ENCODE data around the gene ADAMTSL2.

Gene ADAMTSL2

GRCh38 chr9:133507246-133507965 lies 27.1 kb upstream of the ADAMTSL2 start:
- Histone ChIP-seq H3K9me3 (ENCODE audit: control insufficient read depth, insufficient read depth, low read length) (no peaks in the 10 kb centered on the region), H3K9ac (ENCODE audit: low read depth, low read length) (no peak overlapping the region)

GRCh38 chr9:133508046-133508445 lies 26.5 kb upstream of the ADAMTSL2 start:
- H3K9ac ChIP-seq (ENCODE audit: low read depth, low read length): no peak overlapping the region
- H3K9me3 ChIP-seq (ENCODE audit: control insufficient read depth, insufficient read depth, low read length): no peaks in the 10 kb centered on the region
- H3K27me3 ChIP-seq (ENCODE audit: control insufficient read depth, insufficient read depth, low read length): no peaks in the 10 kb centered on the region
- peaks cover 2% of the 10 kb centered on the region for H3K4me1 ChIP-seq (ENCODE audit: control insufficient read depth, insufficient read depth, low read length)
- H3K4me3 ChIP-seq (ENCODE audit: low read depth, low read length): no peak overlapping the region
- H3K36me3 ChIP-seq (ENCODE audit: control insufficient read depth, insufficient read depth, low read length): no peaks in the 10 kb centered on the region

More at GRCh38 chr9:133507246-133507965, 27.1 kb upstream of the ADAMTSL2 start:
- no peaks in the 10 kb centered on the region for H3K27me3 ChIP-seq (ENCODE audit: control insufficient read depth, insufficient read depth, low read length)
- no peaks in the 10 kb centered on the region for H3K36me3 ChIP-seq (ENCODE audit: control insufficient read depth, insufficient read depth, low read length)
- peaks cover 2% of the 10 kb centered on the region for H3K4me1 ChIP-seq (ENCODE audit: control insufficient read depth, insufficient read depth, low read length)
- no peak overlapping the region for H3K4me3 ChIP-seq (ENCODE audit: low read depth, low read length)

GRCh38 chr9:133509179-133510083 lies 25.1 kb upstream of the ADAMTSL2 start:
- no peak overlapping the region for H3K4me3 ChIP-seq (ENCODE audit: low read depth, low read length)
- H3K4me1 ChIP-seq (ENCODE audit: control insufficient read depth, insufficient read depth, low read length): peaks cover 2% of the 10 kb centered on the region
- no peaks in the 10 kb centered on the region for H3K27me3 ChIP-seq (ENCODE audit: control insufficient read depth, insufficient read depth, low read length)
- no peak overlapping the region for H3K9ac ChIP-seq (ENCODE audit: low read depth, low read length)
- no peaks in the 10 kb centered on the region for H3K9me3 ChIP-seq (ENCODE audit: control insufficient read depth, insufficient read depth, low read length)
- no peaks in the 10 kb centered on the region for H3K36me3 ChIP-seq (ENCODE audit: control insufficient read depth, insufficient read depth, low read length)

DNA sequence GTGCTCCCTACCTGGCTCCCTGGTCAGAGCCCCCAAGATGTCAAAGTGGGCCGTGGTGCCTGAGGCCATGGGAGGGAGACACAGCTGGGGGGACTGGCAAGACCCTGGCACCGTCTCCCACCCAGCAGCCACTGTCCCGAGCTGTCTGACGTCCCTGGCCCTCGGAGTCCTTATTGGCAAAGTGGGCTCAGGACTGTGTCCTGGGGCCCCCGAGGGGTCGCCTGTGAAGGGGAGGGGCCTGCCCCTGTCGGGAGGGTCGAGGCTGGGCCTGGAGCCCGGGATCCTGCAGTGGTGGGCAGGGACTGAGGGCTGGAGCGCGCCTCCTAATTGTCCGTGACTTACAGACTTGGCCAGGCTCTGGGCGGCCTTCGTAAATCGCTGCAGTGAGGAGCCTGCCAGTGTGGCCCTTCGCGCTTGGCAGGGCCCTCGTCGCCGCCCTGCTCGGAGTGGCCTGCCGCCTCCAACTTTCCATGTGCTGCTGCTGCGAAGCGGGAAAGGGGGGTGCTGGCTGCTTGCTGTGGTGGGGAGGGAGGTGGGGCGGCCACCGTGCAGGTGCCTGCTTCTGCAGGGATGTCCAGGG lies 23.5 kb upstream of the ADAMTSL2 start:
- Histone ChIP-seq H3K4me1 (ENCODE audit: control insufficient read depth, insufficient read depth, low read length) (peaks cover 2% of the 10 kb centered on the region), H3K9ac (ENCODE audit: low read depth, low read length) (no peak overlapping the region), H3K4me3 (ENCODE audit: low read depth, low read length) (no peak overlapping the region), H3K36me3 (ENCODE audit: control insufficient read depth, insufficient read depth, low read length) (no peaks in the 10 kb centered on the region), H3K27me3 (ENCODE audit: control insufficient read depth, insufficient read depth, low read length) (no peaks in the 10 kb centered on the region), H3K9me3 (ENCODE audit: control insufficient read depth, insufficient read depth, low read length) (no peaks in the 10 kb centered on the region)

DNA sequence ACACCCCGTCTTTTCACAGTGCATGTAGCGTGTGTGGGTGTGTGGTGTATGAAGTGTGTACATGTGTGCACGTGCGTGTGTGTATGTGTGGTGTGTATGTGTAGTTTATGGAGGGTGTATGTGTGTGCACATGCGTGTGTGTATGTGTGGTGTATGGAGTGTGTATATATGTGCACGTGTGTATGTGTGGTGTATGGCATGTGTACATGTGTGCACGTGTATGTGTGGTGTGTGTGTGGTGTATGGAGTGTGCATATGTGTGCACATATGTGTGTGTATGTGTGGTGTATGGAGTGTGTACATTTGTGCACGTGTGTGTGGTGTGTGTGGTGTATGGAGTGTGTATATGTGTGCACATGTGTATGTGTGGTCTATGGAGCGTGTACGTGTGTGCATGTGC lies 22.9 kb upstream of the ADAMTSL2 start:
- Histone ChIP-seq H3K4me3 (ENCODE audit: low read depth, low read length) (no peak overlapping the region), H3K9me3 (ENCODE audit: control insufficient read depth, insufficient read depth, low read length) (no peaks in the 10 kb centered on the region), H3K4me1 (ENCODE audit: control insufficient read depth, insufficient read depth, low read length) (peaks cover 2% of the 10 kb centered on the region), H3K27me3 (ENCODE audit: control insufficient read depth, insufficient read depth, low read length) (no peaks in the 10 kb centered on the region), H3K36me3 (ENCODE audit: control insufficient read depth, insufficient read depth, low read length) (no peaks in the 10 kb centered on the region), H3K9ac (ENCODE audit: low read depth, low read length) (no peak overlapping the region)

- Histone ChIP-seq H3K4me3 (ENCODE audit: low read depth, low read length) (no peak overlapping the region), H3K27me3 (ENCODE audit: control insufficient read depth, insufficient read depth, low read length) (no peaks in the 10 kb centered on the region), H3K4me1 (ENCODE audit: control insufficient read depth, insufficient read depth, low read length) (peaks cover 2% of the 10 kb centered on the region), H3K36me3 (ENCODE audit: control insufficient read depth, insufficient read depth, low read length) (no peaks in the 10 kb centered on the region), H3K9ac (ENCODE audit: low read depth, low read length) (no peak overlapping the region), H3K9me3 (ENCODE audit: control insufficient read depth, insufficient read depth, low read length) (no peaks in the 10 kb centered on the region)
These were observed 22.0 kb upstream of the ADAMTSL2 start for GRCh38 chr9:133512253-133513213.

DNA sequence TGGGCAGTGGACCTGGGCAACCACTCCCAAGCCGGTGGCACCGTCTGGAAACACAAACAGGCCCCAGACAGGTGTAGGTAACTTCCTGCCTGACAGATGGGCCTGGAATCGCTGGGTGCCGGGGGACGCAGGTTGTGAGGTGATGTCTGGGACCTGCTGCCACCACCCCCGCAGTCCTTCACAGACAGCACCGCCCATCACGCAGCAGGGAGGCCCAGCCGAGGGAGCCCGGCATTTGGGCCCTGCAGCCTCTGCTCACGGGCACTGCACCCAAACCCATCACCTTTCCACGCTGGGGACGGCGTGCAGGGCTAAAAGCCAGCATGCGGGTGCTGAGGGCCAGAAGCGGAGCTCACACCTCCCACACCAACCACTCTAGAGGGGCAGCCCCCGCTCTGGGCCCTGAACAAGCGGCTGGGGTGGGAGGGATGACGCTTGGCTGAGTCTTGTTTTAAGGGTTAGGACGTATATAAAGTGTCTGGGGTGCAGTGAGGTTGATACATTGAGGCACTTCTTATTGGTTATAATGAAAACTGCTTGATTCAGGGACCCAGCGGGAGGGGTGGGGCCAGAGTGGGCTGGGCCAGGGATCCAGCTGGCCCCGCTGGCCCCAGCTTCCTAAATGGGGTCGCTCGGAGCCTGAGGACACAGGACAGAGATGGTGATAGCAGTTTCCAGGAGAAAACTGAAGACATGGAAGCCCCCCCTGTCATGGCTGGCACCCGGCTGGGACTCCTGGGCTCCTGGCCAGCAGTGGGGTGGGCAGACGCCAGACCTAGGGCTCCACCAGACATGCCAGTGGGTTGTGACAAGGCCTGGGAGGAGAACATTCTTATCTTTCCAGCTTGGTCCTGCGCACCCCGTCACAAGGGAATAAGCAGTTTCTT lies 21.0 kb upstream of the ADAMTSL2 start:
- no peaks in the 10 kb centered on the region for H3K9me3 ChIP-seq (ENCODE audit: control insufficient read depth, insufficient read depth, low read length)
- H3K4me3 ChIP-seq (ENCODE audit: low read depth, low read length): no peak overlapping the region
- H3K9ac ChIP-seq (ENCODE audit: low read depth, low read length): no peak overlapping the region
- no peaks in the 10 kb centered on the region for H3K36me3 ChIP-seq (ENCODE audit: control insufficient read depth, insufficient read depth, low read length)
- no peaks in the 10 kb centered on the region for H3K27me3 ChIP-seq (ENCODE audit: control insufficient read depth, insufficient read depth, low read length)
- H3K4me1 ChIP-seq (ENCODE audit: control insufficient read depth, insufficient read depth, low read length): peaks cover 2% of the 10 kb centered on the region

DNA sequence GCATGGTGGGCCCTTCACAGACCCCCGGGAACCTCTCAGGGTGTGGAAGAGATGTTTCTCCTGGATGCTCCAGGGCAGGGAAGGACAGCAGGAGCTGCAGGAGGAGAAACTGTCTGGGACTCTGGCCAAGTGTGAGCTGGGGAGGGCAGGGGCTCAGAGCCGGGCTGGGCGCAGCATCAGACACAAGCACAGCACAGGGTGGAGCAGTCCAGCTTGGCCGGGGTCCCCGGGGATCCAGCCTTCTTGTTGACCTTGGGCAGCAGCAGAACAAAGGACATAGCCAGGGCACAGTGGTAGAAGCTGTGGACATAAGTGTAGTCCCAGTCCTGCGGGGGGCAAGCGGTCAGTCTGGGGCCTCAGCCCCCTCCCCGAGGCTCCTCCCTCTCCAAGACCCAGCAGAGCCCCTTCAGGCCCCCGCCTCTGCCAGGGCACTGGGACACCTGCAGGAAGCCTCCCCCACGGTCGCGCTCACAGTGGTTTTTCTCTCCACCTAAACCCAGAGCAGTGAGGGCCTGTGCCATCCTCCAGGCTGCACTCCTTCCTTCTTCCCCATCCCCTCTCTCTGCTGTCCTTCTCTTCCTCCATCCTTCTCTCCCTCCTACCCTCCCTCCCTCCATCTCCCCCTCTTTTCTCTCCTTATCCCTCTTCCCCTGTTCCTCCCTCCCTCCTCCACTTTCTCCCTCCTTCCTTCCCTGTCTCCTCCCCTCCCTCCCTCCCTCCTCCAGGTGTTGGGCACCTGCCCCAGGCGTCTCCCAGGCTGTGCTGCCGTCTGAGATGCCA lies 19.9 kb upstream of the ADAMTSL2 start:
- Histone ChIP-seq H3K36me3 (ENCODE audit: control insufficient read depth, insufficient read depth, low read length) (no peaks in the 10 kb centered on the region), H3K4me3 (ENCODE audit: low read depth, low read length) (no peak overlapping the region), H3K9me3 (ENCODE audit: control insufficient read depth, insufficient read depth, low read length) (no peaks in the 10 kb centered on the region), H3K9ac (ENCODE audit: low read depth, low read length) (no peak overlapping the region), H3K27me3 (ENCODE audit: control insufficient read depth, insufficient read depth, low read length) (no peaks in the 10 kb centered on the region), H3K4me1 (ENCODE audit: control insufficient read depth, insufficient read depth, low read length) (no peaks in the 10 kb centered on the region)

DNA sequence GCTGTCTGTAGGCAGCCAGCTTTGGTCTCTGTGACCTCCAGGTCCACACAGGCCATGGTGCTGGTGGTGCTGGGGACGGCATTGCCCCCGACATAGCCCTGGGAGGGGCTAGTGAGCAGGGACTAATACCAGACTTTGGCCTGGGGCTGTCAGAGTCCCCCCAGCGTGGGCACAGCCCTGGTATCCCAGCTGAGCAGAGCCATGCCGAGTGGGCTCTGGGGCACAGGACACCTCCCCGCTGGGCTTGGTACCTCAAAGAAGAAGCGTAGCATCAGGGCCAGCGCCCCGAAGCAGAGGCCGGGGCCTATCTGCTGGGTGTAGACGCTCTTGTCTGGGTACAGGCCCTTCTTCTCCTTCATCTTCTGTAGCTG lies 19.3 kb upstream of the ADAMTSL2 start:
- Histone ChIP-seq H3K27me3 (ENCODE audit: control insufficient read depth, insufficient read depth, low read length) (no peaks in the 10 kb centered on the region), H3K4me1 (ENCODE audit: control insufficient read depth, insufficient read depth, low read length) (no peaks in the 10 kb centered on the region), H3K9me3 (ENCODE audit: control insufficient read depth, insufficient read depth, low read length) (no peaks in the 10 kb centered on the region), H3K36me3 (ENCODE audit: control insufficient read depth, insufficient read depth, low read length) (no peaks in the 10 kb centered on the region), H3K9ac (ENCODE audit: low read depth, low read length) (no peak overlapping the region), H3K4me3 (ENCODE audit: low read depth, low read length) (no peak overlapping the region)

GRCh38 chr9:133515615-133516255 lies 18.8 kb upstream of the ADAMTSL2 start:
- H3K4me3 ChIP-seq (ENCODE audit: low read depth, low read length): no peak overlapping the region
- no peaks in the 10 kb centered on the region for H3K9me3 ChIP-seq (ENCODE audit: control insufficient read depth, insufficient read depth, low read length)
- H3K9ac ChIP-seq (ENCODE audit: low read depth, low read length): no peak overlapping the region
- no peaks in the 10 kb centered on the region for H3K36me3 ChIP-seq (ENCODE audit: control insufficient read depth, insufficient read depth, low read length)
- H3K27me3 ChIP-seq (ENCODE audit: control insufficient read depth, insufficient read depth, low read length): no peaks in the 10 kb centered on the region
- no peaks in the 10 kb centered on the region for H3K4me1 ChIP-seq (ENCODE audit: control insufficient read depth, insufficient read depth, low read length)
